A673 (cell line): ENCODE data around the gene PCDH18.

ENCODE experiments used
- CTCF ChIP-seq: fragments of 300-800, 200-600 bp; sonication (generic); conservative IDR thresholded peaks from 2 replicates; pipeline ENCODE4 v1.5.1; 2017; ENCODE audit warnings: low read depth, mild to moderate bottlenecking, antibody characterized with exemption, low read length, moderate library complexity, mixed read lengths
- EZH2 ChIP-seq: fragments of 200-600 bp; sonication (generic); IDR thresholded peaks from 2 replicates; pipeline ENCODE4 v1.6.1; 2017; ENCODE audit warnings: borderline replicate concordance, low read depth, mild to moderate bottlenecking, mixed read lengths, antibody characterized with exemption, low read length; ENCODE audit not compliant: poor library complexity, severe bottlenecking

- TF ChIP-seq CTCF (no peak), EZH2 (no peak)
Observed at GRCh38 chr4:137572647-137573046, 40.4 kb upstream of the PCDH18 start.
